ENCODE results near the gene MOSMO.
"Not testable (repeated sequence)": the region's sequence is repeated elsewhere in the genome, so short reads cannot be mapped to it uniquely, and the experiment has no call there.

Gene MOSMO

DNA sequence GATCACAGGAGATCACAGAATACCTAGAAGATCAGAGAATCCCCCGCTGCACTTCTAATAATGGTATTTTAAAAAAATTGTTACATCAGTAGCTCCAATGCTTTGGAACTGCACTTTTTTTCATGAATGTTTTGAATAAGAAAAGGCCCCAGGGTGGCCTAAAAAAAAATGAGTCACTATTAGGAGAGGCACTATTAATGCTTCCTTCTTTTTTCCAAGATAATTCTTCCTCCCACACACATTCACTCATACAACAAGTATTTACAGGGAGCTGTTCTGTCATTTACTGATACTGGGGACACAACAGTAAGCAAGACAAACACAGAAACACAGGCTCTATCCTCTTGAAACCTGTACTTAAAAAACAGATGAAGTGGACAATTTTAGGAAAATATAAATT, 6.3 kb upstream of the MOSMO start:
- peaks cover 2% of the 10 kb centered on the region for H3K4me1 ChIP-seq (ENCODE audit: insufficient read depth, insufficient read length)
- TF ChIP-seq SUZ12 (IDR thresholded peaks at IDR 0.05; ENCODE audit: extremely low read depth, insufficient read depth, insufficient read length) (no peak), ZNF274 (IDR thresholded peaks at IDR 0.05; ENCODE audit: low read depth, low read length) (no peak), YY1 (IDR thresholded peaks at IDR 0.05; ENCODE audit: insufficient read depth, insufficient read length) (no peak)
- no peak for DNase-seq (ENCODE audit: low read depth, low spot score)
- H3K9ac ChIP-seq (ENCODE audit: insufficient read length, low read depth), result no peak overlapping the region
- peaks cover 8% of the 10 kb centered on the region for H3K27me3 ChIP-seq (ENCODE audit: insufficient read depth, insufficient read length)
- no peak overlapping the region for H3K4me3 ChIP-seq (ENCODE audit: insufficient read length, low read depth)
- H3K9me3 ChIP-seq (ENCODE audit: insufficient read depth, low read length), result no peaks in the 10 kb centered on the region
- H3K36me3 ChIP-seq (ENCODE audit: insufficient read depth, insufficient read length, low read length), result no peaks in the 10 kb centered on the region

GRCh38 chr16:22002047-22002446, 5.9 kb upstream of the MOSMO start:
- peaks cover 13% of the 10 kb centered on the region for H3K27me3 ChIP-seq (ENCODE audit: insufficient read depth, insufficient read length)
- not testable (repeated sequence) for H3K36me3 ChIP-seq (ENCODE audit: insufficient read depth, insufficient read length, low read length); H3K4me1 ChIP-seq (ENCODE audit: insufficient read depth, insufficient read length); H3K9ac ChIP-seq (ENCODE audit: insufficient read length, low read depth); DNase-seq (ENCODE audit: low read depth, low spot score); H3K4me3 ChIP-seq (ENCODE audit: insufficient read length, low read depth); H3K9me3 ChIP-seq (ENCODE audit: insufficient read depth, low read length)

- Histone ChIP-seq H3K9me3 (ENCODE audit: insufficient read depth, low read length) (no peaks in the 10 kb centered on the region), H3K36me3 (ENCODE audit: insufficient read depth, insufficient read length, low read length) (no peaks in the 10 kb centered on the region), H3K4me1 (ENCODE audit: insufficient read depth, insufficient read length) (peaks cover 4% of the 10 kb centered on the region), H3K27me3 (ENCODE audit: insufficient read depth, insufficient read length) (peaks cover 16% of the 10 kb centered on the region), H3K9ac (ENCODE audit: insufficient read length, low read depth) (no peak overlapping the region), H3K4me3 (ENCODE audit: insufficient read length, low read depth) (no peak overlapping the region)
- no peak for TF ChIP-seq YY1 (IDR thresholded peaks at IDR 0.05; ENCODE audit: insufficient read depth, insufficient read length)
- DNase-seq (ENCODE audit: low read depth, low spot score), result no peak
Observed at GRCh38 chr16:22003195-22003594, 4.7 kb upstream of the MOSMO start.

DNA sequence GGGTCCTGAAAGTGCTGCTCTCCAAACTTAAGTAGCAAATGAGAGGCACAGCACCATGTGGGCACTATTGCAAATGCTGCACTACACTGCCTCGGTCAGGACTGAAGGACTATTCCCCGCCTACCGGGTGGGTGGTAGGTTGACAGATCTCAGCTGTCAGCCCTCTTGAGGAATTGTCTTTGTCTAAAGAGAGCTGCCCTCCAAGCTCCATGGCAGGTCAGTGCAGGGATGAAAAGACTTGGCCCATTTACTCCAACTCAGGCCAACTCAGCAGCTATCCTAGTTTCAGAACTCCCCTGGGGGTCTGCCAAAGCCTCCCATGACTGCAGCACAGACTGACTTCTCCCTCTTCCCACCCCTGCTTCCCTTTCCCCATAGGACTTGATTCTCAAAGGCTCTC, 3.6 kb upstream of the MOSMO start:
- no peaks in the 10 kb centered on the region for H3K9me3 ChIP-seq (ENCODE audit: insufficient read depth, low read length)
- TF ChIP-seq YY1 (IDR thresholded peaks at IDR 0.05; ENCODE audit: insufficient read depth, insufficient read length), result no peak
- no peak for TF ChIP-seq ZNF274 (IDR thresholded peaks at IDR 0.05; ENCODE audit: low read depth, low read length)
- no peak for TF ChIP-seq SUZ12 (IDR thresholded peaks at IDR 0.05; ENCODE audit: extremely low read depth, insufficient read depth, insufficient read length)
- no peak for DNase-seq (ENCODE audit: low read depth, low spot score)
- peaks cover 28% of the 10 kb centered on the region for H3K27me3 ChIP-seq (ENCODE audit: insufficient read depth, insufficient read length)
- no peaks in the 10 kb centered on the region for H3K36me3 ChIP-seq (ENCODE audit: insufficient read depth, insufficient read length, low read length)
- peaks cover 4% of the 10 kb centered on the region for H3K4me1 ChIP-seq (ENCODE audit: insufficient read depth, insufficient read length)
- no peak overlapping the region for H3K9ac ChIP-seq (ENCODE audit: insufficient read length, low read depth)
- no peak overlapping the region for H3K4me3 ChIP-seq (ENCODE audit: insufficient read length, low read depth)

GRCh38 chr16:22005746-22006145, 2.2 kb upstream of the MOSMO start:
- Histone ChIP-seq H3K4me3 (ENCODE audit: insufficient read length, low read depth) (no peak overlapping the region), H3K36me3 (ENCODE audit: insufficient read depth, insufficient read length, low read length) (no peaks in the 10 kb centered on the region), H3K9ac (ENCODE audit: insufficient read length, low read depth) (no peak overlapping the region), H3K27me3 (ENCODE audit: insufficient read depth, insufficient read length) (peaks cover 29% of the 10 kb centered on the region), H3K4me1 (ENCODE audit: insufficient read depth, insufficient read length) (peaks cover 4% of the 10 kb centered on the region), H3K9me3 (ENCODE audit: insufficient read depth, low read length) (no peaks in the 10 kb centered on the region)
- no peak for TF ChIP-seq SUZ12 (IDR thresholded peaks at IDR 0.05; ENCODE audit: extremely low read depth, insufficient read depth, insufficient read length)
- no peak for TF ChIP-seq ZNF274 (IDR thresholded peaks at IDR 0.05; ENCODE audit: low read depth, low read length)
- TF ChIP-seq YY1 (IDR thresholded peaks at IDR 0.05; ENCODE audit: insufficient read depth, insufficient read length), result no peak
- no peak for DNase-seq (ENCODE audit: low read depth, low spot score)

- TF ChIP-seq SUZ12 (IDR thresholded peaks at IDR 0.05; ENCODE audit: extremely low read depth, insufficient read depth, insufficient read length) (no peak), ZNF274 (IDR thresholded peaks at IDR 0.05; ENCODE audit: low read depth, low read length) (no peak), YY1 (IDR thresholded peaks at IDR 0.05; ENCODE audit: insufficient read depth, insufficient read length) (no peak)
- DNase-seq (ENCODE audit: low read depth, low spot score), result no peak
- H3K36me3 ChIP-seq (ENCODE audit: insufficient read depth, insufficient read length, low read length), result no peaks in the 10 kb centered on the region
- peak overlapping the region; percentile 81 for H3K4me3 ChIP-seq (ENCODE audit: insufficient read length, low read depth)
- H3K9ac ChIP-seq (ENCODE audit: insufficient read length, low read depth), result no peak overlapping the region
- H3K27me3 ChIP-seq (ENCODE audit: insufficient read depth, insufficient read length), result peaks cover 29% of the 10 kb centered on the region
- peaks cover 4% of the 10 kb centered on the region for H3K4me1 ChIP-seq (ENCODE audit: insufficient read depth, insufficient read length)
- no peaks in the 10 kb centered on the region for H3K9me3 ChIP-seq (ENCODE audit: insufficient read depth, low read length)
Observed at GRCh38 chr16:22006636-22007035, 1.3 kb upstream of the MOSMO start.

DNA sequence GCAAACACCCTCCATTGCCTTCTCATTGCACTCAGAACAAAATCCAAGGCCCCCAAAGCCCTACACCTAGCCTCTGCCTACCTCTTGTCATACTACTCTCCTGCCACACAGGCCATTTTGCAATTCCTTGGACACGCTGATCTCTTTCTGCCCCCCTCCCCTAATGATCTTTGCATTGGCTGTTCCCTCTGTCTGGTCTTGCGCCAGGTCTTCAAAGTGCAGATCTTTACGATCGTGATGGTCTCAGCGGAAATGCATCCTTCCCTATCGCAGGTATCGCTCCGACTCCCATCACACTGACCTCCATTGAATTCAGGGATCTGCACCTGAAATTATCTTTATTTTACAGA, 777 bp upstream of the MOSMO start:
- Histone ChIP-seq H3K27me3 (ENCODE audit: insufficient read depth, insufficient read length) (peaks cover 29% of the 10 kb centered on the region), H3K9me3 (ENCODE audit: insufficient read depth, low read length) (no peaks in the 10 kb centered on the region), H3K9ac (ENCODE audit: insufficient read length, low read depth) (peak overlapping the region; percentile 72), H3K4me1 (ENCODE audit: insufficient read depth, insufficient read length) (peaks cover 4% of the 10 kb centered on the region), H3K36me3 (ENCODE audit: insufficient read depth, insufficient read length, low read length) (no peaks in the 10 kb centered on the region), H3K4me3 (ENCODE audit: insufficient read length, low read depth) (peak overlapping the region; percentile 81)
- TF ChIP-seq SUZ12 (IDR thresholded peaks at IDR 0.05; ENCODE audit: extremely low read depth, insufficient read depth, insufficient read length) (no peak), YY1 (IDR thresholded peaks at IDR 0.05; ENCODE audit: insufficient read depth, insufficient read length) (no peak), ZNF274 (IDR thresholded peaks at IDR 0.05; ENCODE audit: low read depth, low read length) (no peak)
- DNase-seq (ENCODE audit: low read depth, low spot score), result no peak
